Stimulated activated CD8-positive, alpha-beta memory T cell treated with anti-CD3 and anti-CD28 coated beads, Interleukin-12 subunit alpha, Interleukin-12 subunit beta, amount 100 ng/mL, for 1 hour (primary cell): ENCODE results near the gene ADNP.

ENCODE experiments used
- DNase-seq: peaks from one replicate; pipeline ENCODE4 v3.0.0-alpha.2; 2020; ENCODE audit warnings: low read depth

The ADNP gene

GRCh38 chr20:50932016-50932485 lies 814 bp upstream of the ADNP start:
- no peak for DNase-seq

GRCh38 chr20:50930976-50931305 lies 296 bp downstream of the ADNP start:
- no peak for DNase-seq

- no peak for DNase-seq
These were observed 880 bp downstream of the ADNP start for GRCh38 chr20:50930139-50930975.

- peak; percentile 82 for DNase-seq
These were observed 1.7 kb downstream of the ADNP start for GRCh38 chr20:50929299-50930138.

GRCh38 chr20:50928469-50928868 lies 2.8 kb downstream of the ADNP start:
- no peak for DNase-seq

GRCh38 chr20:50926530-50926929 lies 4.7 kb downstream of the ADNP start:
- DNase-seq = no peak

GRCh38 chr20:50924261-50924920 lies 6.8 kb downstream of the ADNP start:
- DNase-seq = no peak

- no peak for DNase-seq
These were observed 9.3 kb downstream of the ADNP start for GRCh38 chr20:50921803-50922501.

- no peak for DNase-seq
These were observed 10.2 kb downstream of the ADNP start for GRCh38 chr20:50920997-50921396.

GRCh38 chr20:50919567-50919966 lies 11.7 kb downstream of the ADNP start:
- DNase-seq = no peak

- no peak for DNase-seq
These were observed 12.8 kb downstream of the ADNP start for GRCh38 chr20:50918403-50918802.

- DNase-seq = no peak
These were observed 14.3 kb downstream of the ADNP start for GRCh38 chr20:50916934-50917333.

- no peak for DNase-seq
These were observed 15.0 kb downstream of the ADNP start for GRCh38 chr20:50916257-50916656.

- no peak for DNase-seq
These were observed 15.8 kb downstream of the ADNP start for GRCh38 chr20:50915424-50915823.

- no peak for DNase-seq
These were observed 17.4 kb downstream of the ADNP start for GRCh38 chr20:50913690-50914375.

- DNase-seq = no peak
These were observed 19.5 kb downstream of the ADNP start for GRCh38 chr20:50911716-50912115.

- DNase-seq = no peak
These were observed 20.2 kb downstream of the ADNP start for GRCh38 chr20:50911030-50911429.

- no peak for DNase-seq
These were observed 21.8 kb downstream of the ADNP start for GRCh38 chr20:50909413-50909812.

- DNase-seq = no peak
These were observed 27.1 kb downstream of the ADNP start for GRCh38 chr20:50904067-50904570.

- no peak for DNase-seq
These were observed 27.7 kb downstream of the ADNP start for GRCh38 chr20:50903353-50904051.

- DNase-seq = no peak
These were observed 29.9 kb downstream of the ADNP start for GRCh38 chr20:50901301-50901700.
